ENCODE measurements around the gene RASSF5.

RASSF5 gene, protein sequence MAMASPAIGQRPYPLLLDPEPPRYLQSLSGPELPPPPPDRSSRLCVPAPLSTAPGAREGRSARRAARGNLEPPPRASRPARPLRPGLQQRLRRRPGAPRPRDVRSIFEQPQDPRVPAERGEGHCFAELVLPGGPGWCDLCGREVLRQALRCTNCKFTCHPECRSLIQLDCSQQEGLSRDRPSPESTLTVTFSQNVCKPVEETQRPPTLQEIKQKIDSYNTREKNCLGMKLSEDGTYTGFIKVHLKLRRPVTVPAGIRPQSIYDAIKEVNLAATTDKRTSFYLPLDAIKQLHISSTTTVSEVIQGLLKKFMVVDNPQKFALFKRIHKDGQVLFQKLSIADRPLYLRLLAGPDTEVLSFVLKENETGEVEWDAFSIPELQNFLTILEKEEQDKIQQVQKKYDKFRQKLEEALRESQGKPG

GRCh38 chr1:206507284-206508129 is at the start of gene RASSF5:
TSS of gene RASSF5 (plus strand) at chr1:206507531. CDS start at chr1:206507603, 72 bp downstream.
- DNase-seq (ENCODE audit: low spot score) = peak; percentile 80

DNA sequence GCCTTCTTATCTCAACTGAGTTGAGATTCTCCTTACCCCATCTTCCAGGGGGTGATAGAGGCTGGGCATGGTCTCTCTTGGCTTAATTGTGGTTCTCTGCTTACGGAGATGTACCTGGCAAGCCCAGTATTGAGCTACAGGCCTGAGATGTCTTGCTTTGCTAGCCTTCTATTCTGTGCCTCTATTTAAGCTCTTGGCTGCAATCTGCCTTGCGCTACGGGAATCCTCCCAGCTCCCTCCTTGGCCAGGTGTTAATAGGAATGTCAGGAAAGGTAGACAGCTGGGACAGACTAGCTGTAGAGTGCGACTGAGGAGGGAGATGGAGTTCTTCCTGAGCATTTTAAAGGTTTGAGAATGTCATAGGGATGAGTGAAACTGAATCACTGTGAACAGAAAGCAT is 47.6 kb upstream of the RASSF5 start:
- DNase-seq (ENCODE audit: low spot score) = no peak

GRCh38 chr1:206460836-206461426 is 46.4 kb upstream of the RASSF5 start:
- no peak for DNase-seq (ENCODE audit: low spot score)

- peak; percentile 79 for DNase-seq (ENCODE audit: low spot score)
These were observed 45.5 kb upstream of the RASSF5 start for GRCh38 chr1:206461602-206462455.

GRCh38 chr1:206463137-206463536 is 44.2 kb upstream of the RASSF5 start:
- no peak for DNase-seq (ENCODE audit: low spot score)

- DNase-seq (ENCODE audit: low spot score) = no peak
These were observed 43.4 kb upstream of the RASSF5 start for GRCh38 chr1:206463911-206464310.

- peak; percentile 89 for DNase-seq (ENCODE audit: low spot score)
These were observed 42.8 kb upstream of the RASSF5 start for GRCh38 chr1:206464456-206464964.

DNA sequence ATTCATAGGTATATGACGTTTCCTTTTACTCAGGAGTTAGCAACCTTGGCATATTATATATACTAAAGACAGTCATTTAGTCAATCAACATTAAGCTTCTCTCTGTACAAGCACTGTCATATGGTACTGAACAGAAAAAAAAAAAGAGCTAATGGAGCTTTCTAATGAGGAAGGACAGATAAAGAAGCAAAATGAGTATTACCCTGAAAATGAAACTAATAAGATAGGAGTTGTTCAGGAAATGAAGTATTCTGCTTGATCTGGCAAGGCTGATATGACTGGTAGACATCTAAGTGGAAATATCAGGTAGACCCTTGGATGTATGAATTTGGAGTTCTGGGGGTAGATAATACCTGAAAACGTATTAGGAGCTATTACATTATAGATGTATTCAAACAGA is 41.4 kb upstream of the RASSF5 start:
- no peak for DNase-seq (ENCODE audit: low spot score)

DNA sequence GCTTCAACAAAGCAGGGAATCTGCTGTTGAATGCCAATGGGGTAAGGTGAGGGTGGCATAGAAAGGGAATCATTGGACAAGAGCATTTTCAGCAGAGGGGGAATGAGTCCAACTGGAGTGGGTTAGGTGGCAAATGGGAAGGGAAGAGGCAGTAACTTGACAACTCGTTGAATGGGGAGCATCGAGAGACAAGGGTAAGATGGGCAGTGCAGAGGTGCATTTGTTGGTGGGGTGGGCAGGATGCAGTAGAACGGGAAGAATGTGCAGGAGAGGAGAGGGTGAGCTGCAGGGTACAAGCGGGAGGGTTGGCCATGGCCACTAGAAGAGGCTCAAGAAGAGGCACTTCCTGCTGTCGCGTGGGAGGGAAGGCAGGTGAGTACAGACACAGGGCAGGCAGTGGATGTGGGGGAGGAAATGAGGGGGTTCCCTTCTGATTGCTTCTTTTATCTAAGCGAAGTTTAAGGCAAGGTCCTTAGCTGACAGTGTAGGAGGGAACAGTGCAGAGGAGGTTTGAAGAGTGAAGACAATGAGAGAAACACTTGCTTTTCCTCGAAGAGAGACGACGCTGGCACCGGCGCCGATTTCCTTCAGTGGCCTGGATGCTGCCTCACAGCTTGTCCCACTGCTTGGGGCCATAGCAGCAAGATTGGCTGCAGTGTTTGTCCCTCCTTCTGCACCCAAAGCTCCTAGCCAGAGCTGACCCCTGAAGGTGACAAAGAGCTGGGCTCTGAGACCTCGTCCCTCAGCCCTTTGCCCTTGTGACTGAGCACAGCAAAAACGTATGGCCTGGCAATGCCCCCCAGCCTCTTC is 40.3 kb upstream of the RASSF5 start:
- no peak for DNase-seq (ENCODE audit: low spot score)

GRCh38 chr1:206467915-206468314 is 39.4 kb upstream of the RASSF5 start:
- DNase-seq (ENCODE audit: low spot score) = no peak

DNA sequence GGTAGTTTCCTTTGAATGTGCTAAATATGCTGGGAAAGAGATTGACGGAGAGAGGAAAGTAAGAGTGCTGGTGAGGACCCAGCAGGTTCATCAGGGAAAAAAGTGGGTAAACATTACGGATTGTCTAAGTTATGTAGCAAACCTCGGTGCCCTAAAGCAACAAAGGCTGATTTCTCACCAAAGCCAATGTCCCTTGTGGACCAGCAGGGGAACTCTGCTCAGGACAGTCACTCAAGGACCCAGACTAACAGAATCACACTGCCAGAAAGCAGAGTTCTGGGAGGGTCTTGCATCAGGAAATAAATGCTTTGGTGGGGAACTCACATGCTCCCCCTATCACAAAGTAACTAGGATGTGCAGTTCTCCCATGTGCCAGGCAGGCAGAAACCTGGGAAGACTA is 38.8 kb upstream of the RASSF5 start:
- no peak for DNase-seq (ENCODE audit: low spot score)

DNA sequence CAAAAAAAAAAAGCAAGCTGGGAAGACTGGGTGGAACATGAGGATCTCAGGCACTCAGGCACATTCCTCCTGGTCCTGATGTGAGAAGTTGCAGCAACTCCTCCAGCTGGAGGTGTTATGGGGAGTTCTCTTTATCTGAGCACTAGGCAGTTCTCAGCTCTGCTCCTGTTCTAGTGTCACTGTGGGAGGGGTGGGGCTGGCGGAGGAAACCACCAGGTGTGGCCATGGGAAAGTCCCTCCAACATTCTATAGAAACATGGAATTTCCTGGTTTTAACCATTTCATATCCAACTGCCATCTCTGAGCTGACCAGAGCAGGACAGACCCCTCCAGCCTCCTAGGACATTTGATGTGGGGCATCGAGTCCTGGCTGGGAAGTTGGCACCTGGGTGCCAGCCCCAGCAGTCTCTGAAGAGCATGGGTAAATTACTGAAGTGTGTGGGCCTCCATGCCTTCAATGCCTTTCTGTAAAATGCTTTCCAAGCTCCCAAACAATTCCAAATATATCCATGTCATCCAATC is 37.9 kb upstream of the RASSF5 start:
- no peak for DNase-seq (ENCODE audit: low spot score)

- peak; percentile 89 for DNase-seq (ENCODE audit: low spot score)
These were observed 37.2 kb upstream of the RASSF5 start, which contains the start of gene IKBKE for GRCh38 chr1:206469933-206470691. TSS of gene IKBKE (plus strand) at chr1:206470476. CDS start at chr1:206473228, 2,752 bp downstream.

DNA sequence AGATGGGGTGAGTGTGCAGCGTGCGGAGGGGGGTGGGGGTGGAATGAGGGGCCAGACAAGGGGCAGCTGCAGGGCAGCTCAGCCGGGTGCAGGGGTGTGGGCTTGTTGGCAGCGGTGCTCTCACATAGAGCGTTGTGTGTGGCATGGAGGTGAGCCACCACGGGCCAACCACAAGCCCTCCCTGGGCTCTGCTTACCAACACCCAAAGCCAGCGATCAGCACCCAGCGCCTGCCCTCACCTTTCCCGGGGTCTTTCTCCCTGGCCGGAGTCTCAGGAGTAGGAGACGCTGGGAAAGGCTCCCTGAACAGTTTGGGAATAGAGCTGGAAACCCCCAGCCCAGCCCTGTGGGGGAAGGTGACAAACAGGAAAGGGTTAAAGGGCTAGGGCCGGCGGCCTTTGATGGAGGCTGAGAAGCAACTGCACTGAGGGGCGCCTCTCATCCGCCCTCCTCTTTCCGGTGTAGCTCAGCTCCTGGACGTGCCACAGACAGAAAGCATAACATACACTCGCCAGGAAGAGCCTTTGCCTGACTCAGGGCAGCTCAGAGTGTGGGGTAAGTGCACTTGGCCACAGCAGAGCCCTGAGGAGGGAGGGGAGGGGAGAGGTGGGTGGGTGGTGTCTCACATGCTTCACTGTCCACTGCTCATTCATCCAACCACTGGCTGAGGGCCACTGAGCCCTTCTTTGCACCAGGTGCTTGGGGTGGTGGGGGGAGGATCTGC is 36.5 kb upstream of the RASSF5 start:
- DNase-seq (ENCODE audit: low spot score) = peak; percentile 86

- no peak for DNase-seq (ENCODE audit: low spot score)
These were observed 35.9 kb upstream of the RASSF5 start for GRCh38 chr1:206471415-206471801.

DNA sequence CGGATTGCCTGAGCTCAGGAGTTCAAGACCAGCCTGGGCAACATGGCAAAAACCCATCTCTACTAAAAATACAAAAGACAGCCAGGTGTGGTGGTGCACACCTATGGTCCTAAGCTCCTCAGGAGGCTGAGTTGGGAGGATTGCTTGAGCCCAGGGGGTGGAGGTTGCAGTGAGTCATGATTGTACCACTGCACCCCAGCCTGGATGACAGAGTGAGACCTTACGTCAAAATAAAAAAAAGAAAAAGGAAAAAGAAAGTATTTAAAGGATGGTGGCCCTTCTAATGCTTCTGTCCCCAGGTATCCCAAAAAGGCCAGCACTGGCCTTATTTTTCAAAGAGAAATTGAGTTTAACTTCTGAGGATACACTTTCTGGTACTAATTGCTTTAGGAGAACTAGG is 35.3 kb upstream of the RASSF5 start:
- DNase-seq (ENCODE audit: low spot score) = no peak

DNA sequence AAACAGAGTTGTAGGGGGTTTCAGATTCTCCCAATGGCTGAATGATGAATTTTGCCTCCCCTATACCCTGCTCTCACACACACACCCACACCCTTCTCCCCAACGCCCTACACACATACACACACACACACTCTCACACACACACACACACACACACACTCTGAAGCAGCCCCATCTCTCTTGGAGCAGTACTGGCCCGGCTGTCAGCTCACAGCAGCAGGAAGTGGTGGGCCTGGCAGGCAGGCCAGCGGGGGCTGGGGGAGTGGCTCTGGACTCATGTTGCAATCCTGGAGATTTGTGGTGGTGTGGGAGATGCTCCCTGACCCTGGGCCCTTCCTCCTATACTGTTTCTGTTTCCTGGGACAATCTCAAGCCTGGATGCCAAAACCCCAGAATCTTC is 34.9 kb upstream of the RASSF5 start:
- peak; percentile 90 for DNase-seq (ENCODE audit: low spot score)

DNA sequence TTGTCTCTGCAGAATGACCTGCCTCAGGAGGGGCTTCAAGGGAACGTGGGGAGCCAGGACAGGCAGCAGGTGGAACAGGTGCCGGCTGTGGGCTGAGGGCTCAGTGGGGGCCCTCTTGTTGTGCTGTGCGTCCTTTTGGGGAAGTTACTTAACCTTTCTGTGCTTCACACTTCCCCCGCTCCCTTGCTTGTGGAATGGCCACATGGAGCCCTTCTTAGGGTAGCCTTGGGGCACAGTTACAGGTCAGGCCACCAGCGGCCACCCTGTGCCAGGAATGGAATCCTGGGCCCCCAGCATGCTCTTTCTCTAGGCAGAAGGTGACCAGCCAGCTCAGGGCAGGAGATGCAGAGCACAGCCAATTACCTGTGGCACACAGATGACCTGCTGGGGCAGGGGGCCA is 34.4 kb upstream of the RASSF5 start:
- no peak for DNase-seq (ENCODE audit: low spot score)

GRCh38 chr1:206476058-206476457 is 31.3 kb upstream of the RASSF5 start:
- no peak for DNase-seq (ENCODE audit: low spot score)

Measured in hepatic stellate cell (primary cell).